Peyer's patch (tissue), 4 donors: ENCODE measurements around the gene DESI2. TPM values are rescaled to one million over a fixed set of nuclear protein-coding genes. Genes with fewer than 3 reads are reported as not detected.

Experiments used
- DNase-seq, 3 donors: peaks; one replicate each; pipeline ENCODE4 v3.0.0-alpha.2; 2017 to 2019
- H3K27ac ChIP-seq, 4 donors: fragments of 200-600 bp; sonication (generic); one replicate each; pipeline ENCODE4 v1.5.1; 2016 to 2019
- H3K27me3 ChIP-seq, 2 donors: fragments of 200-600 bp; sonication (generic); one replicate each; pipeline ENCODE4 v1.5.1; 2019
- H3K36me3 ChIP-seq, 3 donors: fragments of 200-600 bp; sonication (generic); one replicate each; pipeline ENCODE4 v1.5.1; 2016 to 2019
- H3K4me1 ChIP-seq, 4 donors: fragments of 200-600 bp; sonication (generic); one replicate each; pipeline ENCODE4 v1.5.1; 2016 to 2019
- H3K4me3 ChIP-seq, 4 donors: fragments of 200-600 bp; sonication (generic); 1 replicate in 3 of 4; 2 replicates in 1 of 4; pipeline ENCODE4 v1.5.1; 2016 to 2019; ENCODE audit warnings: mild to moderate bottlenecking in 1 of 4
- H3K9me3 ChIP-seq, 4 donors: fragments of 200-600 bp; sonication (generic); one replicate each; pipeline ENCODE4 v1.5.1; 2016 to 2019; ENCODE audit warnings: mild to moderate bottlenecking in 1 of 4
- POLR2A ChIP-seq, 2 donors: fragments of 450-650 bp; IDR thresholded peaks; one replicate each; pipeline ENCODE4 v1.5.1; 2017; ENCODE audit warnings: antibody characterized with exemption in 2 of 2, mild to moderate bottlenecking in 2 of 2, moderate library complexity in 2 of 2
- total RNA-seq, 4 donors: library from RNA; depleted of rRNA; stranded (reverse); fragments of >200 nt; gene quantifications; one replicate each; pipeline ENCODE4 v1.1.0, GENCODE V29; 2016
- TF ChIP-seq, protein P1 (sequence below), 6 experiments: fragments of 450-650 bp in 4 of 6; fragments of 200-600 bp in 2 of 6; sonication (generic) in 1 of 6; IDR thresholded peaks; one replicate each; pipeline ENCODE4 v1.5.1; 2017 to 2019; ENCODE audit warnings: antibody characterized with exemption in 6 of 6, mild to moderate bottlenecking in 3 of 6, moderate library complexity in 1 of 6

Gene DESI2
- total RNA-seq, 4 donors from 2014 or later, result 19.8 to 41.0 (median 25.7) TPM

DNA sequence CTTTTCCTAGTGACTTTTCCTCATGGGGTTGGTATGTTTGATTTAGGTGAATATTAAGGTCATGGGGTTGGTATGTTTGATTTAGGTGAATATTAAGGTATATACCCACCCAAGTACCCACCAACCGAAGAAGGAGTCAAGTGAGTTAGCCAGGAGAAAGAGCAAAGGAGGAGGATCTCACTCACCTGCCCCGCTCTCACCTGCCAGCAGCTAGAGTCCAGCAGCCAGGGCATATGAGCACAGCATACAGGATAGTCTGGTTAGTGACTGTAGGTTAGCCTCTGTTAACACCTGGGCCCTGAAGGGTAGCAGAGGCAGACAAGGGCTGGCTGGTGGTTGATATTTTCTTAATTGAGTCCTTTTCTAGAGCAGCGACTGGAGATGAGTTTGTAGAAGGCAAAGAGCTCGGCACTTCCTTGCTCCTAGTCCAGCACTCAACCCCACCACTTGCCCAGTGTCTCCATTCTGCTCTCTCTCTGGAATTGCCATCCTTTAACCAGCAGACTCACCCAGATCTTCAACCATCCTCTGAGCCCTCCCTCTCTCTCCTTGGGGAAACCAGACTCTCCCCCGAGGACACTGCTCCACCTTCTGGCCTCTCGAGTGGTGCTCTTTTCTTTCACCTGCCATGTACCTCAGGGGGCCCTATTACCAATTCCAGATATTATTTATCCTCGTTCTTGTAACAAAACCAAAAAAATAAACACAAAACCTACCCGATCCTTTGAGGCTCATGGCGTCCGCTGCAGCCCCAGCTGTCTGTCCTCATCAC is 16.3 kb upstream of the DESI2 start:
- Histone ChIP-seq H3K4me3 (no peak overlapping the region), H3K27ac (no peak overlapping the region), H3K9me3 (no peaks in the 10 kb centered on the region), H3K27me3 (no peaks in the 10 kb centered on the region), H3K4me1 (no peaks in the 10 kb centered on the region), H3K36me3 (no peaks in the 10 kb centered on the region)
- no peak for TF ChIP-seq POLR2A (IDR thresholded peaks at IDR 0.05)
- TF ChIP-seq, protein P1, sequence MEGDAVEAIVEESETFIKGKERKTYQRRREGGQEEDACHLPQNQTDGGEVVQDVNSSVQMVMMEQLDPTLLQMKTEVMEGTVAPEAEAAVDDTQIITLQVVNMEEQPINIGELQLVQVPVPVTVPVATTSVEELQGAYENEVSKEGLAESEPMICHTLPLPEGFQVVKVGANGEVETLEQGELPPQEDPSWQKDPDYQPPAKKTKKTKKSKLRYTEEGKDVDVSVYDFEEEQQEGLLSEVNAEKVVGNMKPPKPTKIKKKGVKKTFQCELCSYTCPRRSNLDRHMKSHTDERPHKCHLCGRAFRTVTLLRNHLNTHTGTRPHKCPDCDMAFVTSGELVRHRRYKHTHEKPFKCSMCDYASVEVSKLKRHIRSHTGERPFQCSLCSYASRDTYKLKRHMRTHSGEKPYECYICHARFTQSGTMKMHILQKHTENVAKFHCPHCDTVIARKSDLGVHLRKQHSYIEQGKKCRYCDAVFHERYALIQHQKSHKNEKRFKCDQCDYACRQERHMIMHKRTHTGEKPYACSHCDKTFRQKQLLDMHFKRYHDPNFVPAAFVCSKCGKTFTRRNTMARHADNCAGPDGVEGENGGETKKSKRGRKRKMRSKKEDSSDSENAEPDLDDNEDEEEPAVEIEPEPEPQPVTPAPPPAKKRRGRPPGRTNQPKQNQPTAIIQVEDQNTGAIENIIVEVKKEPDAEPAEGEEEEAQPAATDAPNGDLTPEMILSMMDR (IDR thresholded peaks at IDR 0.05), result no peak
- no peak for DNase-seq

DNA sequence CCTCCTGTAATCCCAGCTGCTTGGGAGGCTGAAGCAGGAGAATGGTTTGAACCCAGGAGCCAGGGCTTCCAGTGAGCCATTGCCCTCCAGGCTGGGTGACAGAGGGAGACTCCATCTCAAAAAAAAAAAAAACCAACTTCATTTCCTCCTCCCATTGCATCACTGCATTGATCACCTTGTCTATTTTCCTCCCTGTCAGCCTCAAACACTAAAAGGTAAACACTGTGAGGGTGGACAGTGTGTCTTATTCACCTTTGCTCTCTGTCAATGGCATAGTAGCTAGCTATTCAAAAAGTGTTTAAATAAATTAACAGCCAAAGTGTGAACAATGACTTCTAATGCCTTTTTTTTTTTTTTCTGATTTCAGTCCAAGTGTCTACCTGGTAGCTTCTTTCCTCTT is 13.4 kb upstream of the DESI2 start:
- Histone ChIP-seq H3K27me3 (no peaks in the 10 kb centered on the region), H3K4me3 (no peak overlapping the region), H3K9me3 (no peaks in the 10 kb centered on the region), H3K36me3 (no peaks in the 10 kb centered on the region), H3K4me1 (no peaks in the 10 kb centered on the region), H3K27ac (no peak overlapping the region)
- TF ChIP-seq, protein P1 (IDR thresholded peaks at IDR 0.05), result no peak
- no peak for TF ChIP-seq POLR2A (IDR thresholded peaks at IDR 0.05)
- no peak for DNase-seq

DNA sequence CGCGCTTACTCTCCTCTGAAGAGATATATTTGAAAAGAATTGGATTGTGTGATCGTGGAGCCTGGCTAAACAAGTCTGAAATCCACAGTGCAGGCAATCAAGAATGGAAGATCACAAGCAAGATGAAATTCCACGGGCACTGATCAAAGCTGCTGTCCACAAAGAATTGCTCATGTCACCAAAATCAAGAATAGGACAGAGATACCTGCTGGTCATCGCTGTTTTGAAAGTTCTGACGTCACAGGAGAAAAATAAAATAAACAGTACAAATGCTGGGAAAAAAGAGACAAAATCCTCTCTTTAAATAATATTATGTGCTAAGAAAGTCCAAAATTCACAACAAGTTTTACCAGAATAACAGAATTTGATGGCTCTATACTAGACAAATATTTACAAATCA is 12.0 kb upstream of the DESI2 start:
- DNase-seq, result no peak
- no peaks in the 10 kb centered on the region for H3K36me3 ChIP-seq
- no peak overlapping the region for H3K27ac ChIP-seq
- no peaks in the 10 kb centered on the region for H3K9me3 ChIP-seq
- no peaks in the 10 kb centered on the region for H3K27me3 ChIP-seq
- TF ChIP-seq POLR2A (IDR thresholded peaks at IDR 0.05), result no peak
- TF ChIP-seq, protein P1 (IDR thresholded peaks at IDR 0.05), result no peak
- H3K4me3 ChIP-seq, result no peak overlapping the region
- no peaks in the 10 kb centered on the region for H3K4me1 ChIP-seq

DNA sequence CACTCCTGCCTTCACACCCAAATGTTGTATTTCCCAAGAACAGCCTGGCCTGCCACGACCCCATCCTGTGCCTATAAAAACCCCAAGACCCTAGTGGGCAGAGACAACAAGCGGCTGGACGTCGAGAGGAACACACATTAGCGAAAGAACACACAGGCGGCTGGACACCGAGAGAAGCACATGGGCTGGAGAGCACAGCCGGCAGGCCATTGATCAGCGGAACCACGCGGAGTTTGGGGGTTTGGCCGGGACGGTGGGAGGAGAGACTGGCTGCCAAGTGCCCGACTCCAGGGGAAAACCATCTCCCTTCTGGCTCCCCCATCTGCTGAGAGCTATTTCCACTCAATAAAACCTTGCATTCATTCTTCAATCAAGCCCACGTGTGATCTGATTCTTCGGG is 10.4 kb upstream of the DESI2 start:
- no peaks in the 10 kb centered on the region for H3K27me3 ChIP-seq
- H3K4me3 ChIP-seq, result no peak overlapping the region
- no peak for DNase-seq
- H3K9me3 ChIP-seq, result no peaks in the 10 kb centered on the region
- no peak overlapping the region for H3K27ac ChIP-seq
- no peaks in the 10 kb centered on the region for H3K4me1 ChIP-seq
- no peaks in the 10 kb centered on the region for H3K36me3 ChIP-seq
- no peak for TF ChIP-seq POLR2A (IDR thresholded peaks at IDR 0.05)
- TF ChIP-seq, protein P1 (IDR thresholded peaks at IDR 0.05), result no peak

DNA sequence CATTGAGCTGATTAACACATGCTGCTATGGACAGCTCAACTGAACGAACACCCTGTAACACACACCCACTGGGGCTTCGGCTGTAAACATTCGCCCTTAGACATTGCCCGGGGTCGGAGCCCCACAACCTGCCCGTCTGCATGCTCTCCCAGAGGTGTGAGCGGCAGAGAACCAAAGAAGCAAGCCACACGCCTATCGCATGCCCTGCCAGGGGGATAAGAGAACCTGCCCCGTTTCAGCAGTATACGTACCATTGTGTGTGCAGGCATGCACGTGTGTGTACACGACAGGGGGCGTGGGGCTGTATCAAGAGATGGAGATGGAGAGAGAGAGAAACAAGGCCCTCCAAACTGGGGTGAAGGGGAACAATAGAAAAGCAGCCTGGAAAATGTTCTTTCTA is 9.9 kb upstream of the DESI2 start:
- Histone ChIP-seq H3K27me3 (no peaks in the 10 kb centered on the region), H3K4me1 (no peaks in the 10 kb centered on the region), H3K9me3 (no peaks in the 10 kb centered on the region), H3K27ac (no peak overlapping the region), H3K36me3 (no peaks in the 10 kb centered on the region), H3K4me3 (no peak overlapping the region)
- no peak for DNase-seq
- no peak for TF ChIP-seq POLR2A (IDR thresholded peaks at IDR 0.05)

DNA sequence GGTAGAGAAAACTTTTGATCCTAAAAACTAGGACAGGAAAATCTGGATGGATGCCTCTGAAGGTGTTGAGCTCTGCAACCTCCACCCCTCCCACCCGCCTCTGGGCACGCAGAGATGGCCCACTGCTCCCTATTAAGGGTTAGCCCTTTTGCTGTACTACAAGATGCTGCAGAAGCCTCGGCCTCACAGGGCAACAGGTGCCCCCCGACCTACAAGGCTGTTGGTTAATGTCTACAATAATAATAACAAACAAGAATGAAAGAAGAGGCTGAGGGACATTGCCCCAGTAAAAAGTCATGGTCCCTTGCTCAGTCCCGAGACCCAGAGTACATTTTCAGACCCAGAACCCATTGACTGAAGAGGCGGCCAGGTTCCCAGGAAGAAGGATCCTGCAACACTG is 7.5 kb upstream of the DESI2 start:
- Histone ChIP-seq H3K4me3 (no peak overlapping the region), H3K4me1 (no peaks in the 10 kb centered on the region), H3K27ac (no peak overlapping the region), H3K36me3 (no peaks in the 10 kb centered on the region), H3K27me3 (no peaks in the 10 kb centered on the region), H3K9me3 (no peaks in the 10 kb centered on the region)
- DNase-seq, result no peak
- TF ChIP-seq, protein P1 (IDR thresholded peaks at IDR 0.05), result no peak
- TF ChIP-seq POLR2A (IDR thresholded peaks at IDR 0.05), result no peak
